Ascending aorta (tissue), 2 donors: ENCODE data around the gene ILDR2. TPM values are rescaled to one million over a fixed set of nuclear protein-coding genes. Genes with fewer than 3 reads are reported as not detected.

Experiments
- DNase-seq, 2 donors: peaks; one replicate each; pipeline ENCODE4 v3.0.0-alpha.2; 2019; ENCODE audit warnings: low spot score in 2 of 2
- H3K27ac ChIP-seq, 2 donors: fragments of 200-600 bp; sonication (generic); one replicate each; pipeline ENCODE4 v1.5.1; 2016 to 2017; ENCODE audit warnings: mild to moderate bottlenecking in 1 of 2
- H3K27me3 ChIP-seq: fragments of 200-600 bp; sonication (generic); one replicate; pipeline ENCODE4 v1.5.1; 2017
- H3K36me3 ChIP-seq, 2 donors: fragments of 200-600 bp; sonication (generic); one replicate each; pipeline ENCODE4 v1.5.1; 2016
- H3K4me1 ChIP-seq, 2 donors: fragments of 200-600 bp; sonication (generic); one replicate each; pipeline ENCODE4 v1.5.1; 2016 to 2017; ENCODE audit warnings: mild to moderate bottlenecking in 1 of 2
- H3K4me3 ChIP-seq, 2 donors: fragments of 200-600 bp; sonication (generic); one replicate each; pipeline ENCODE4 v1.5.1; 2016 to 2017; ENCODE audit warnings: mild to moderate bottlenecking in 1 of 2
- H3K9me3 ChIP-seq, 2 donors: fragments of 200-600 bp; sonication (generic); one replicate each; pipeline ENCODE4 v1.5.1; 2016
- CTCF ChIP-seq, 3 experiments: fragments of 200-600 bp in 2 of 3; fragments of 450-650 bp in 1 of 3; sonication (generic) in 2 of 3; IDR thresholded peaks; one replicate each; pipeline ENCODE4 v1.5.1; 2016 to 2019; ENCODE audit warnings: antibody characterized with exemption in 3 of 3, mild to moderate bottlenecking in 1 of 3, moderate library complexity in 1 of 3
- intact Hi-C: fragments of 100-400 bp; cut with DNase I; formaldehyde crosslinking; loops from one replicate; pipeline ENCODE4 v1.15.1; 2023
- total RNA-seq: library from RNA; depleted of rRNA; stranded (reverse); fragments of >200 nt; gene quantifications from one replicate; pipeline ENCODE4 v1.1.0, GENCODE V29; 2016

Gene ILDR2
- total RNA-seq, 1 donor from 2014 or later = not detected

GRCh38 chr1:166869318-166870099, 105.8 kb downstream of the ILDR2 start:
- peaks cover 7% of the 10 kb centered on the region in 2 donors for H3K36me3 ChIP-seq
- no peaks in the 10 kb centered on the region for H3K9me3 ChIP-seq
- intact Hi-C loops = no loop called here
- TF ChIP-seq CTCF (IDR thresholded peaks at IDR 0.05) = no peak
- H3K4me1 ChIP-seq = no peaks in the 10 kb centered on the region
- no peak for DNase-seq
- H3K27me3 ChIP-seq = no peaks in the 10 kb centered on the region
- no peak overlapping the region for H3K4me3 ChIP-seq
- no peak overlapping the region for H3K27ac ChIP-seq

DNA sequence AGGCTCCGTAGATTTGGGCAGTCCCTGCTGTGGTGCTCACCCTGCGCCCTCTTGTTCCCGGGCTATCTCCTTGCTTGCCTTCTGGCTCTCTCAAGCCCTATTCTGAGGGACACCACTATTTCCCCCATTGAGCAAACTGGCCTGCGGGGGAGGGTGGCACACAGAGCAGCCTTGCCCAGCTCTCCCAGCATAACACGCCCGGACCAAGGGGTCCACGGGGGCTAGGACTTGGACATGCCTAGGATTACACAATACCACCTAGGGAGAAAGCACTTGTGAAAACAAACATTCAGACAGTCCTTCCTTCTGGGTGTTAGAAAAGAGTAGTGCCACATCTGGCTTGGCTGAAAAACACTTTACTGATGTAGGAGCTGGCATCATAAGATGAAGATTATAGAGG, 106.7 kb downstream of the ILDR2 start:
- intact Hi-C loops = no loop called here
- Histone ChIP-seq H3K9me3 (no peaks in the 10 kb centered on the region), H3K4me3 (no peak overlapping the region), H3K36me3 (peaks cover 7 to 9% of the 10 kb centered on the region in 2 donors), H3K27ac (no peak overlapping the region), H3K27me3 (no peaks in the 10 kb centered on the region), H3K4me1 (no peaks in the 10 kb centered on the region)
- TF ChIP-seq CTCF (IDR thresholded peaks at IDR 0.05) = no peak
- DNase-seq = no peak

- intact Hi-C loops = no loop called here
- H3K9me3 ChIP-seq = no peaks in the 10 kb centered on the region
- H3K4me1 ChIP-seq = no peaks in the 10 kb centered on the region
- H3K4me3 ChIP-seq = no peak overlapping the region
- no peaks in the 10 kb centered on the region for H3K27me3 ChIP-seq
- peaks cover 11 to 26% of the 10 kb centered on the region in 2 donors for H3K36me3 ChIP-seq
- no peak for DNase-seq
- no peak for TF ChIP-seq CTCF (IDR thresholded peaks at IDR 0.05)
- no peak overlapping the region for H3K27ac ChIP-seq
Measured at GRCh38 chr1:166865926-166866325, 109.4 kb downstream of the ILDR2 start.

DNA sequence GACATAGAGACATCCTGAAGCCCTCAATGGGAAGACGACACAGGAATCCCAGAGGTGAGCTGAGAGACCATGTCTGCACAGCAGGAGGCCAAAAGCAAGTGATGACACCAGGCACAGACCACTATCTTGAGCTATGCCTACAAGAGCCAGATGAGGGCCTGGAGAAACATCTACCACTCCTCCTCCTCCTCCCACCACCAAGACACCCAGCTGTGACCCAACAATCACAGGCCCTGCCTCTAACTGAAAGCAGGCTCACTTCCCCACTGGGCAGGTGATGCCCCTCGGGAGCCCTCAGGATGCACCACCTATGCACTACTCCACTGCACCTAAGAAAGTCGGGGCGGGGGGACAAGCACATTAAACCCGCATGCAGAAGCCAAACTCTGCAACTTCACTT, 115.7 kb downstream of the ILDR2 start:
- H3K4me1 ChIP-seq = no peaks in the 10 kb centered on the region
- no peak for DNase-seq
- no peak for TF ChIP-seq CTCF (IDR thresholded peaks at IDR 0.05)
- no peaks in the 10 kb centered on the region for H3K27me3 ChIP-seq
- no peak overlapping the region for H3K27ac ChIP-seq
- H3K4me3 ChIP-seq = no peak overlapping the region
- intact Hi-C loops = no loop called here
- peaks cover 4 to 66% of the 10 kb centered on the region in 2 donors for H3K36me3 ChIP-seq
- H3K9me3 ChIP-seq = no peaks in the 10 kb centered on the region

- no peak for TF ChIP-seq CTCF (IDR thresholded peaks at IDR 0.05)
- DNase-seq = no peak
- Histone ChIP-seq H3K27ac (peak overlapping the region in 1 of 2 donors; percentile 10), H3K4me1 (no peaks in the 10 kb centered on the region), H3K4me3 (no peak overlapping the region), H3K36me3 (peaks cover 7 to 68% of the 10 kb centered on the region in 2 donors), H3K27me3 (no peaks in the 10 kb centered on the region), H3K9me3 (no peaks in the 10 kb centered on the region)
- intact Hi-C loops = no loop called here
Measured at GRCh38 chr1:166858726-166859419, 116.5 kb downstream of the ILDR2 start.

Other genes with a start within 250 kb of the ILDR2 start
- 10.2 TPM for gene POGK, start 136.1 kb downstream of the ILDR2 start, total RNA-seq
- gene TADA1, start 99.3 kb downstream of the ILDR2 start, total RNA-seq = 12.8 TPM
- not detected for gene MAEL, start 13.7 kb upstream of the ILDR2 start, total RNA-seq
- not detected for gene GPA33, start 114.8 kb upstream of the ILDR2 start, total RNA-seq
- gene STYXL2, start 118.5 kb upstream of the ILDR2 start, total RNA-seq = 0.96 TPM
- gene POU2F1, start 245.3 kb upstream of the ILDR2 start, total RNA-seq = 3.0 TPM